Small intestine (tissue), 7 donors: Measurements from ENCODE around the gene TPSB2. TPM values are rescaled to one million over a fixed set of nuclear protein-coding genes. Genes with fewer than 3 reads are reported as not detected.
"Not testable (repeated sequence)": the region's sequence is repeated elsewhere in the genome, so short reads cannot be mapped to it uniquely, and the experiment has no call there.

ENCODE experiments used
- DNase-seq, 2 donors: peaks; one replicate each; pipeline versions ENCODE4 v3.0.0 to v3.0.0-alpha.2; 2013
- FAIRE-seq: peaks from 2 replicates; lab custom pipeline; 2012; peaks lifted over from hg19 to GRCh38; lab: Jason Lieb, UNC
- H3K27ac ChIP-seq, 3 donors: one replicate each; pipeline ENCODE4 v1.5.1; 2013; ENCODE audit warnings: low read length in 2 of 3, mild to moderate bottlenecking in 2 of 3, control low read depth in 1 of 3, inconsistent platforms in 1 of 3, low read depth in 1 of 3, moderate library complexity in 1 of 3
- H3K27me3 ChIP-seq, 3 donors: one replicate each; pipeline ENCODE4 v1.6.1; 2013; ENCODE audit warnings: low read length in 3 of 3, inconsistent platforms in 1 of 3; ENCODE audit not compliant: control insufficient read depth in 3 of 3, insufficient read depth in 3 of 3
- H3K36me3 ChIP-seq, 3 donors: one replicate each; pipeline ENCODE4 v1.6.1; 2013; ENCODE audit warnings: low read length in 3 of 3, inconsistent platforms in 1 of 3, low read depth in 1 of 3, mild to moderate bottlenecking in 1 of 3, moderate library complexity in 1 of 3; ENCODE audit not compliant: control insufficient read depth in 3 of 3, insufficient read depth in 2 of 3
- H3K4me1 ChIP-seq, 3 donors: one replicate each; pipeline ENCODE4 v1.6.1; 2013; ENCODE audit warnings: low read length in 2 of 3, inconsistent platforms in 1 of 3, low read depth in 1 of 3, mild to moderate bottlenecking in 1 of 3, moderate library complexity in 1 of 3; ENCODE audit not compliant: control insufficient read depth in 3 of 3, insufficient read depth in 2 of 3
- H3K4me3 ChIP-seq, 3 donors: one replicate each; pipeline ENCODE4 v1.5.1; 2013; ENCODE audit warnings: low read length in 3 of 3, control low read depth in 1 of 3, inconsistent platforms in 1 of 3, low read depth in 1 of 3, mild to moderate bottlenecking in 1 of 3, moderate library complexity in 1 of 3
- H3K9me3 ChIP-seq, 2 donors: one replicate each; pipeline ENCODE4 v1.6.1; 2013; ENCODE audit warnings: low read depth in 1 of 2, low read length in 1 of 2; ENCODE audit not compliant: control insufficient read depth in 2 of 2, insufficient read depth in 1 of 2
- WGBS, 3 donors: extraction: QIAGEN DNeasy Blood & Tissue Kit; methylation state at CpG; one replicate each; pipeline ENCODE4 v1.1.7; 2013; 5-methylcytosine and 5-hydroxymethylcytosine counted together
- polyA plus RNA-seq, 4 donors: library from polyadenylated mRNA; stranded (reverse) in 3 of 4; unstranded in 1 of 4; fragments of 200-250 nt in 3 of 4; fragments of 120-200 nt in 1 of 4; gene quantifications; one replicate each; pipeline versions ENCODE4 v1.2.1 to v1.2.3, GENCODE V29; 2013
- donor health status: healthy with polysubstance abuse.
- donor health status: control.
- donor health status: control.
- donor health status: Bipolar disorder and iron deficiency.
- donor health status: healthy.

The TPSB2 gene
- polyA plus RNA-seq, 4 donors, result 0.47 to 58.7 (median 20.5) TPM

GRCh38 chr16:1193825-1194581 lies 36.0 kb downstream of the TPSB2 start:
- DNase-seq (no peak), FAIRE-seq (no peak)
- WGBS, 3 donors, result 69 to 77% (median 77%) methylated on average over 26 to 29 of the region's 29 CpGs
- Histone ChIP-seq H3K27me3 (no peaks in the 10 kb centered on the region), H3K4me3 (no peak overlapping the region), H3K9me3 (no peaks in the 10 kb centered on the region), H3K27ac (no peak overlapping the region), H3K36me3 (peaks cover 0 to 2% (median 0%) of the 10 kb centered on the region in 3 donors), H3K4me1 (peaks cover 0 to 3% (median 0%) of the 10 kb centered on the region in 3 donors)

GRCh38 chr16:1193143-1193824 lies 36.7 kb downstream of the TPSB2 start:
- 30 to 52% (median 36%) methylated on average over 28 to 30 of the region's 30 CpGs for WGBS, 3 donors
- Histone ChIP-seq H3K4me3 (no peak overlapping the region), H3K36me3 (peaks cover 0 to 2% (median 0%) of the 10 kb centered on the region in 3 donors), H3K27me3 (no peaks in the 10 kb centered on the region), H3K9me3 (no peaks in the 10 kb centered on the region), H3K27ac (no peak overlapping the region), H3K4me1 (peaks cover 0 to 3% (median 0%) of the 10 kb centered on the region in 3 donors)
- DNase-seq, result no peak
- no peak for FAIRE-seq

- H3K4me3 ChIP-seq, result no peak overlapping the region
- no peaks in the 10 kb centered on the region for H3K27me3 ChIP-seq
- DNase-seq, result no peak
- no peak overlapping the region for H3K27ac ChIP-seq
- no peaks in the 10 kb centered on the region for H3K9me3 ChIP-seq
- peaks cover 0 to 2% (median 0%) of the 10 kb centered on the region in 3 donors for H3K36me3 ChIP-seq
- no peak for FAIRE-seq
- H3K4me1 ChIP-seq, result peaks cover 0 to 3% (median 0%) of the 10 kb centered on the region in 3 donors
- WGBS, 3 donors, result 64 to 73% (median 72%) methylated on average over 9 of the region's 9 CpGs
Measured at GRCh38 chr16:1192384-1193073, 37.5 kb downstream of the TPSB2 start.

GRCh38 chr16:1190789-1191188 lies 39.2 kb downstream of the TPSB2 start:
- not testable (repeated sequence) for H3K27ac ChIP-seq, FAIRE-seq
- 87 to 92% (median 87%) methylated on average over 11 of the region's 11 CpGs for WGBS, 3 donors

GRCh38 chr16:1189455-1189854 lies 40.5 kb downstream of the TPSB2 start:
- no peak overlapping the region for H3K27ac ChIP-seq
- peaks cover 0 to 2% (median 0%) of the 10 kb centered on the region in 3 donors for H3K36me3 ChIP-seq
- H3K27me3 ChIP-seq, result no peaks in the 10 kb centered on the region
- FAIRE-seq (no peak), DNase-seq (no peak)
- no peak overlapping the region for H3K4me3 ChIP-seq
- H3K4me1 ChIP-seq, result peaks cover 0 to 1% (median 0%) of the 10 kb centered on the region in 3 donors
- WGBS, 3 donors, result 61 to 74% (median 66%) methylated on average over 7 of the region's 7 CpGs
- no peaks in the 10 kb centered on the region for H3K9me3 ChIP-seq

More at GRCh38 chr16:1190789-1191188, 39.2 kb downstream of the TPSB2 start:
- not testable (repeated sequence) for H3K9me3 ChIP-seq, H3K4me3 ChIP-seq, DNase-seq, H3K27me3 ChIP-seq, H3K4me1 ChIP-seq, H3K36me3 ChIP-seq

GRCh38 chr16:1188432-1189189 lies 41.4 kb downstream of the TPSB2 start:
- peaks cover 0 to 2% (median 0%) of the 10 kb centered on the region in 3 donors for H3K36me3 ChIP-seq
- no peak for FAIRE-seq
- H3K27ac ChIP-seq, result no peak overlapping the region
- no peaks in the 10 kb centered on the region for H3K4me1 ChIP-seq
- WGBS, 3 donors, result 40 to 52% (median 44%) methylated on average over 31 to 32 of the region's 32 CpGs
- H3K9me3 ChIP-seq, result no peaks in the 10 kb centered on the region
- H3K4me3 ChIP-seq, result no peak overlapping the region
- peak; percentile 37 to 67 for DNase-seq
- no peaks in the 10 kb centered on the region for H3K27me3 ChIP-seq

GRCh38 chr16:1185460-1186207 lies 44.4 kb downstream of the TPSB2 start:
- not testable (repeated sequence) for FAIRE-seq, H3K36me3 ChIP-seq, H3K4me3 ChIP-seq, H3K9me3 ChIP-seq, DNase-seq, H3K27ac ChIP-seq, H3K4me1 ChIP-seq
- peaks cover 0 to 16% (median 0%) of the 10 kb centered on the region in 3 donors for H3K27me3 ChIP-seq
- 81 to 91% (median 86%) methylated on average over 36 to 70 of the region's 86 CpGs for WGBS, 3 donors
